GM19324 (cell line): Measurements from ENCODE around the gene F2RL2.

Source experiments
- ATAC-seq: cut with Tn5 transposase; IDR thresholded peaks from one replicate; pipeline ENCODE4 v1.9.1; 2021; ENCODE audit warnings: mild to moderate bottlenecking, moderate library complexity; ENCODE audit not compliant: unreplicated experiment, low FRiP score

F2RL2 gene

GRCh38 chr5:76622973-76623596 is at the start of gene F2RL2:
Gene F2RL2, minus strand, starts transcription at chr5:76623403. Its CDS starts 173 bp downstream, at chr5:76623230.
- no peak for ATAC-seq

GRCh38 chr5:76672242-76672641 is 49.0 kb upstream of the F2RL2 start:
- no peak for ATAC-seq

- ATAC-seq, result no peak
Measured at GRCh38 chr5:76670508-76670907, 47.3 kb upstream of the F2RL2 start.

- ATAC-seq, result no peak
Measured at GRCh38 chr5:76669245-76669644, 46.0 kb upstream of the F2RL2 start.

- ATAC-seq, result no peak
Measured at GRCh38 chr5:76667495-76667894, 44.3 kb upstream of the F2RL2 start.

- no peak for ATAC-seq
Measured at GRCh38 chr5:76664079-76664478, 40.9 kb upstream of the F2RL2 start.

GRCh38 chr5:76663573-76663972 is 40.4 kb upstream of the F2RL2 start:
- no peak for ATAC-seq

- no peak for ATAC-seq
Measured at GRCh38 chr5:76662521-76662920, 39.3 kb upstream of the F2RL2 start.

- no peak for ATAC-seq
Measured at GRCh38 chr5:76660360-76660759, 37.2 kb upstream of the F2RL2 start.

- ATAC-seq, result no peak
Measured at GRCh38 chr5:76657683-76658311, 34.6 kb upstream of the F2RL2 start.

- ATAC-seq, result no peak
Measured at GRCh38 chr5:76657091-76657490, 33.9 kb upstream of the F2RL2 start.

GRCh38 chr5:76652809-76653414 is 29.7 kb upstream of the F2RL2 start:
- ATAC-seq, result no peak

GRCh38 chr5:76649140-76649539 is 25.9 kb upstream of the F2RL2 start:
- ATAC-seq, result no peak

- ATAC-seq, result no peak
Measured at GRCh38 chr5:76643371-76643770, 20.2 kb upstream of the F2RL2 start.

- no peak for ATAC-seq
Measured at GRCh38 chr5:76642390-76643040, 19.3 kb upstream of the F2RL2 start.

GRCh38 chr5:76641514-76642120 is 18.4 kb upstream of the F2RL2 start:
- no peak for ATAC-seq

GRCh38 chr5:76638479-76638878 is 15.3 kb upstream of the F2RL2 start:
- no peak for ATAC-seq

GRCh38 chr5:76637490-76637889 is 14.3 kb upstream of the F2RL2 start:
- ATAC-seq, result no peak

GRCh38 chr5:76634661-76635060 is 11.5 kb upstream of the F2RL2 start:
- no peak for ATAC-seq

- no peak for ATAC-seq
Measured at GRCh38 chr5:76626738-76627137, 3.5 kb upstream of the F2RL2 start.
